ENCODE measurements around the gene OR9A2.

Gene OR9A2

GRCh38 chr7:143027032-143027431 lies at the start of gene OR9A2:
TSS of gene OR9A2 (minus strand) at chr7:143027132. CDS start at chr7:143027132, 0 bp downstream.
- no peak for DNase-seq (ENCODE audit: low read depth)

DNA sequence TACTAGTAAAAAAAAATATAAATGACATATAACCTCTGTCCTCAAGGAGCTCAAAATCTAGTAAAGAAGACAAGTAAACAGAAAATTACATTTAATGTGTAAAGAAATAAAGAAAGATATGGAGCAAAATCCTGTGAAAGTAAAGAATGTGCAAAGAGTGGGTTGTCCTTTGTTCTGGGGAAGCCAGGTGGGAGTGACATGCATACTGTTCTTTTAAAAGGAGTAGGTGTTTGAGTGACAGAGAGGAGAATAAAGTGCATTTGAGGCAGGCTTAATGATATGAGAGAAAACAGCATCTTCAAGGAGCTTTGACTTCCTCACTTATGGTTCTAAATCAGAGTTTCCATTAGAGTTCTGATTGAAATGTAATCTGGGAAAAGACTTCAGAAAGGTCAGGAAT lies 47.2 kb upstream of the OR9A2 start:
- no peak for DNase-seq (ENCODE audit: low read depth)

GRCh38 chr7:143073556-143073955 lies 46.6 kb upstream of the OR9A2 start:
- DNase-seq (ENCODE audit: low read depth): no peak

GRCh38 chr7:143069912-143070500 lies 43.1 kb upstream of the OR9A2 start:
- no peak for DNase-seq (ENCODE audit: low read depth)

DNA sequence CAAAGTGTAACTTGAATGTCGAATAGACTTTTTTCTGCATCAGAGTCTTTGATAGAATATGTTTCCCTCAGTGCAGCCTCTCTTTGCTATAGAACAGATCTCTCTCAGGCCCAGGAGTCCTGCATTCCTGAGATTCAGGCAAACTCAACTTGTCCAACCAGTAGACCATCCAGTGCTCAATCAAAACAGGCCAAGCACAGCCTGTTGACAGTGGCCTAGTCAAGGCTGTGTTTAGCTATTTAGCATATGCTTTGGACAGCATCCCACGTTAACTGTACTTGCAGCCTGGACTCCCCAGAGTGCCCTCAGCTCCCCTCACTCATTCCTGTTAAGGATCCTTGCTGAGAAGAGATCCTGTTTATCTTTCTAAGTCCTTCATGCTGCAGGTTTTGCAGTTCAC lies 41.5 kb upstream of the OR9A2 start:
- no peak for DNase-seq (ENCODE audit: low read depth)

GRCh38 chr7:143063741-143064140 lies 36.8 kb upstream of the OR9A2 start:
- DNase-seq (ENCODE audit: low read depth): no peak

DNA sequence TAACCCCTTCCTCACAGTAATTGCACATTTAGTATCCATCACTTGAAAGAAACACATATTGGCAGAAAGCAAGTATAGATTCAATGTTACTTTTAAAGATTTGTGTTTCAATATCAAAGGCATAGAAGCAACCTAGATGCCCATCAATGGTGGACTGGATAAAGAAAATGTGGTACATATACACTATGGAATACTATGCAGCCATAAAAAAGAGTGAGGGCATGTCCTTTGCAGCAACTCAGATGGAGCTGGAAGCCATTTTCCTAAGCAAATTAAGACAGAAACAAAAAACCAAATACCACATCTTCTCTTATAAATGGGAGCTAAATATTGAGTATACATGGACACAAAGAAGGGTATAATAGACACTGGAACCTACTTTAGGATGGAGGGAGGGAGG lies 28.8 kb upstream of the OR9A2 start:
- no peak for DNase-seq (ENCODE audit: low read depth)

DNA sequence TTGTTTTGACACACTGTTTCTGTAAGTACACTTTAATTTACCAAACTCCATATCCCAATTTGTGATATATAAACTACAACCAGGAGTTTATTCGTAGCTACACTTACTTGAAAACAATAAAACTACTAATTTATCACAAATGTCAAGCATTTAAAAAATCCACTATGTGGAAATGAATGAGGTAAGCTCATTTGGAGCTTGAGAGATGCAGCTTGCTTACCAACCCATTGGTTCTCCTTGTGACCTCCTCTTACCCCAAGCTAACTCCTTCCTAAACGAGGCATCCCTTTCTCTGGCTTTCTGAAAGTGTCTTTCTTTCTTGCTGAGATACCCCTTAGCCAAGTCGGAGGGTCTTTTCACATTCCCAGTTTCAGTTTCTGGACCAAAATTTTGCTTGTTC lies 27.7 kb upstream of the OR9A2 start:
- DNase-seq (ENCODE audit: low read depth): no peak

DNA sequence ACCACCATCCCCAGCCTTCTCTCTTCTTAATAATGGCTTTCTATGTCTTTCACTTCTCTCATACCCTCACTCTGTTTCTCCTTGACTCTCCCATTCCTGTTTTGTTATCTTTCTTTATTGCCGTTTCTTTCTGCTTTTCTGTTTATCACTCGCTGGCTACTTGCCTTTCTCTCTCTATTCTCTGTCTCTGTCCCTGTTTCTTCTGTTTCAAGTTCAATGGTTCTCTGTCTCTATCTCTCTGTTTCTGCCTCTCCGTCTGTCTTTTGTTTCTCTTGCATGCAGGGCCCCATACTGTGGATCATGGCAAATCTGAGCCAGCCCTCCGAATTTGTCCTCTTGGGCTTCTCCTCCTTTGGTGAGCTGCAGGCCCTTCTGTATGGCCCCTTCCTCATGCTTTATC lies 25.1 kb upstream of the OR9A2 start, which contains the start of gene OR6V1:
Gene OR6V1, plus strand, starts transcription at position 301 of the 400 bp plus-strand sequence. Its CDS starts 0 bp downstream, at position 301.
- DNase-seq (ENCODE audit: low read depth): no peak

- no peak for DNase-seq (ENCODE audit: low read depth)
Observed at GRCh38 chr7:143050931-143051330, 24.0 kb upstream of the OR9A2 start.

DNA sequence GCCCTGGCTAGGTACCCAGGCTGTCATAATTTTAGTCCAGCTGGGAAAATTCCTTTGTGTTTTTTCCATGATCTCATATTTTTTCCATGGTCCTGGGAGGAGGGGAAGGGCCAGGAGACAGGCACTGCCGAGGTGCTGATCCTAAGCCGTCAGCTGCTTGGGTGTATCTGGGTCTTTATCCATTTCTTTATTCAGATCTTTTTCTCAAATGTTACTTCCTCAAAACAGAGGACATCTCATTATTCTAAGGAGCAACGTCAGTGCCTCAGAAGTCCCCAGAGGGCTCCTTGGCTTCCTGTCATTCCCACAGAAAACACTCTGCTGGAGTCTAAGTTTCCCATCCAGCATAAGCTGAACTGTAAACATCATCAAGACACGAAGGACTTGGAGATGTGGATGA lies 22.4 kb upstream of the OR9A2 start:
- no peak for DNase-seq (ENCODE audit: low read depth)

DNA sequence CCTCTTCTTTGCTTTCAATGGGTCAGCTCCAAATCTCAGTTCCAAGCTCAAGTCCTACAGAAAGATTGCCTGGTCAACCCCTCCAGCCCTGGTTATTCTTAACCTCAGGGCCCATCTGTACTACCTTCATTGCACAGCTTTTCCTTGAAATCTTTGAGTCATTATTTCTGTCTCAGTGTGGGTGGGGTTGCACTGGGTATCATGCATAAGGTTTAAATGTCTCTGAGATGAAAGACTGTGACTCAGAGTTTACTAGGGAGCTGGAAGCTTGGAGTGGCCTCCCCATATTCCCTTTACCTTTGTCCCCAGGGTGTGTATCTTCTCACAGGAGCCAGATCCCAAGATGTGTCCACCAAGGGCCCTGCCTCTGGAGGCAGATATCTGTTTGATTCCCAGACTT lies 21.9 kb upstream of the OR9A2 start:
- DNase-seq (ENCODE audit: low read depth): no peak

GRCh38 chr7:143047326-143047725 lies 20.4 kb upstream of the OR9A2 start:
- DNase-seq (ENCODE audit: low read depth): no peak

DNA sequence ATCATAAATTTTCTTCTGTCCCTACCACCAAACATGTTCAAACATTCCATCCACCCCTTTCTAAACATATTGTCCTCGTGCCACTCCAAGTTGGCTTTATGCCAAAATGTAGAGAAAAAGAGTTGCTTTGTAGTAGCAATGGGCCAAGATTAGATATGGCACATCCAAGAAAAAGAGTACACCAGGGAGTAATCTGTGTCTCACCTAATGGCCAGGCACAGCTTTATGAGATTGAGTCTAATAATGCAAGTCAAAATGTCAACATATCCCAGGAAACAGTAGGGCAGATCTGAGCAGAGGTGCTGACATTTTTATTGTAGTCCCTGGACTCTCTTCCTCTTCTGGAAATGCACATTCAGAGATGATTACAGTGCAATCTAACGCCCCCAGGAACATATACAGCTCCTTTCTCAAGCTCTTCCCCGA lies 19.5 kb upstream of the OR9A2 start:
- DNase-seq (ENCODE audit: low read depth): no peak

GRCh38 chr7:143043391-143043790 lies 16.5 kb upstream of the OR9A2 start:
- DNase-seq (ENCODE audit: low read depth): no peak

- DNase-seq (ENCODE audit: low read depth): no peak
Observed at GRCh38 chr7:143042790-143043271, 15.9 kb upstream of the OR9A2 start.

DNA sequence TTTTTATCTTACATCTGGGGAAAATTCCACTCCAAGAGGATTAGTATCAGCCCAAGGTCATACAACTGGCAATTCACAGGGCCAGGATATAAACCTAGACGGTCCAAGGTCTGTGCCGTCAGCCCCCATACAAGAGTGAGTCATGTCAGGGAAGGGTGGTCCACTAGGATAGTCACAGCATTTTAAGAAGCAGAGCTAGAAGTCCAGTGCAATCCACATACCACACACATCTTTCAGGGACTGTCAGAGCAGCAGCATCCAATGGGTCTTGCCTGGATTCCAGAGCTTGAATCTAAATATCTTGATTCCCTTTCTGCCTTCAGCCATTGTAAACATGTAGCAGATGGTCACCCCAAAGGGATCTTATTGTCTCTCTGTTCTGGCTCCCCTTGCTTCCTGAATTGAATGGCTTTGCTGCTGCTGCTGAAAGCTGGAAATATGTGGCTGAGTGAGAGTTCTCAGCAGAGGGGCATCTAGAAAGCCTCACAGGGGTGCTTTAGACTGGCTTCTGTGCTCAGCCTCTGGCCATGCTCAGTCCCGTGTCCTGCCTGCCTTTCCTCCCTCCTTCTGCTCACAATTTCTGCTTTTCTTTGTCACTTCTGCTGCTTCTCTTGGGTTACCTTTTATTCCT lies 15.3 kb upstream of the OR9A2 start:
- no peak for DNase-seq (ENCODE audit: low read depth)

GRCh38 chr7:143041346-143041745 lies 14.4 kb upstream of the OR9A2 start:
- no peak for DNase-seq (ENCODE audit: low read depth)

- DNase-seq (ENCODE audit: low read depth): no peak
Observed at GRCh38 chr7:143040209-143040715, 13.3 kb upstream of the OR9A2 start.

DNA sequence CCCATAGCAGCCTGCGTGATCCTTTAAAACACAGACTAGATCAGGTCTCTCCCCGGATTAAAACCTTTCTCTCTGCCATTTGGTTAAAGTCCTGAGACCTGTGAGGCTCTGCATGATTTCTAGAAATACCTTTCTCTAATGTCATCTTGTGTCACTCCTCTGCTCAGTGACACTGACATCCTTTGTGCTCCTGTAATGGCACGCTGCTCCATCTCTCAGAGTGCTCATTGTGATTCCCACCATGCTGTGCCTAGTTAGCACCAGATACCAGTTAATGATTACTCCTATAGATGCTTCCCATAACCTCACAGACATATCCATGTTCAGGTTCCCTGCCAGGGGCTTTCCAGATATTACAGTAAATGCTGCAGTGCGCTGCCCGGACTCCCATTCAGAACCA lies 11.7 kb upstream of the OR9A2 start:
- no peak for DNase-seq (ENCODE audit: low read depth)

GRCh38 chr7:143027683-143028082 lies 751 bp upstream of the OR9A2 start:
- no peak for DNase-seq (ENCODE audit: low read depth)

GRCh38 chr7:143025371-143025770 lies 1.6 kb downstream of the OR9A2 start:
- DNase-seq (ENCODE audit: low read depth): no peak

GRCh38 chr7:143023047-143023446 lies 3.9 kb downstream of the OR9A2 start:
- no peak for DNase-seq (ENCODE audit: low read depth)

- no peak for DNase-seq (ENCODE audit: low read depth)
Observed at GRCh38 chr7:143018931-143019330, 8.0 kb downstream of the OR9A2 start.
